ENCODE measurements around the gene LST1. TPM values are rescaled to one million over a fixed set of nuclear protein-coding genes. Genes with fewer than 3 reads are reported as not detected.

The LST1 gene
- total RNA-seq, 1 experiment from 2014 or later = not detected

Other genes starting within 250 kb of the LST1 start
- 284 and 365 TPM in 2 replicates for gene HLA-B, start 229.1 kb upstream of the LST1 start, total RNA-seq (2014; rRNA removed; shearing (Covaris generic))
- 60.3 and 67.6 TPM in 2 replicates for gene MICA, start 182.7 kb upstream of the LST1 start, total RNA-seq (2014; rRNA removed; shearing (Covaris generic))
- gene MICB, start 88.1 kb upstream of the LST1 start, total RNA-seq (2014; rRNA removed; shearing (Covaris generic)) = 16.5 and 17.1 TPM in 2 replicates
- not detected in 2 replicates for gene MCCD1, start 57.3 kb upstream of the LST1 start, total RNA-seq (2014; rRNA removed; shearing (Covaris generic))
- 317 and 405 TPM in 2 replicates for gene DDX39B, start 44.3 kb upstream of the LST1 start, total RNA-seq (2014; rRNA removed; shearing (Covaris generic))
- gene ATP6V1G2, start 39.7 kb upstream of the LST1 start, total RNA-seq (2014; rRNA removed; shearing (Covaris generic)) = 1.4 and 2.3 TPM in 2 replicates
- gene NFKBIL1, start 38.7 kb upstream of the LST1 start, total RNA-seq (2014; rRNA removed; shearing (Covaris generic)) = 21.1 and 22.0 TPM in 2 replicates
- gene LTA, start 14.0 kb upstream of the LST1 start, total RNA-seq (2014; rRNA removed; shearing (Covaris generic)) = not detected in 2 replicates
- gene TNF, start 10.7 kb upstream of the LST1 start, total RNA-seq (2014; rRNA removed; shearing (Covaris generic)) = not detected in 2 replicates
- gene LTB, start 3.9 kb upstream of the LST1 start, total RNA-seq (2014; rRNA removed; shearing (Covaris generic)) = not detected in 2 replicates
- gene NCR3, start 6.7 kb downstream of the LST1 start, total RNA-seq (2014; rRNA removed; shearing (Covaris generic)) = not detected in 2 replicates
- not detected in 2 replicates for gene AIF1, start 29.0 kb downstream of the LST1 start, total RNA-seq (2014; rRNA removed; shearing (Covaris generic))
- 46.7 and 55.9 TPM in 2 replicates for gene PRRC2A, start 34.4 kb downstream of the LST1 start, total RNA-seq (2014; rRNA removed; shearing (Covaris generic))
- gene BAG6, start 66.4 kb downstream of the LST1 start, total RNA-seq (2014; rRNA removed; shearing (Covaris generic)) = 176 and 186 TPM in 2 replicates
- 2.0 and 4.2 TPM in 2 replicates for gene APOM, start 69.6 kb downstream of the LST1 start, total RNA-seq (2014; rRNA removed; shearing (Covaris generic))
- 15.9 and 22.0 TPM in 2 replicates for gene C6orf47, start 74.5 kb downstream of the LST1 start, total RNA-seq (2014; rRNA removed; shearing (Covaris generic))
- 9.5 and 13.2 TPM in 2 replicates for gene GPANK1, start 78.7 kb downstream of the LST1 start, total RNA-seq (2014; rRNA removed; shearing (Covaris generic))
- gene CSNK2B, start 79.8 kb downstream of the LST1 start, total RNA-seq (2014; rRNA removed; shearing (Covaris generic)) = 263 and 282 TPM in 2 replicates
- 1.2 and 2.0 TPM in 2 replicates for gene LY6G5B, start 83.7 kb downstream of the LST1 start, total RNA-seq (2014; rRNA removed; shearing (Covaris generic))
- not detected in 2 replicates for gene LY6G5C, start 94.8 kb downstream of the LST1 start, total RNA-seq (2014; rRNA removed; shearing (Covaris generic))
- 38.5 and 40.9 TPM in 2 replicates for gene ABHD16A, start 117.0 kb downstream of the LST1 start, total RNA-seq (2014; rRNA removed; shearing (Covaris generic))
- gene LY6G6F, start 120.6 kb downstream of the LST1 start, total RNA-seq (2014; rRNA removed; shearing (Covaris generic)) = not detected in 2 replicates
- gene LY6G6D, start 129.1 kb downstream of the LST1 start, total RNA-seq (2014; rRNA removed; shearing (Covaris generic)) = not detected in 2 replicates
- gene LY6G6C, start 135.5 kb downstream of the LST1 start, total RNA-seq (2014; rRNA removed; shearing (Covaris generic)) = not detected in 2 replicates
- gene MPIG6B, start 137.1 kb downstream of the LST1 start, total RNA-seq (2014; rRNA removed; shearing (Covaris generic)) = not detected in 2 replicates
- gene DDAH2, start 143.0 kb downstream of the LST1 start, total RNA-seq (2014; rRNA removed; shearing (Covaris generic)) = 134 and 166 TPM in 2 replicates
- 927 and 1,153 TPM in 2 replicates for gene CLIC1, start 150.3 kb downstream of the LST1 start, total RNA-seq (2014; rRNA removed; shearing (Covaris generic))
- 3.2 and 6.1 TPM in 2 replicates for gene MSH5, start 153.7 kb downstream of the LST1 start, total RNA-seq (2014; rRNA removed; shearing (Covaris generic))
- 1.1 and 3.0 TPM in 2 replicates for gene SAPCD1, start 176.4 kb downstream of the LST1 start, total RNA-seq (2014; rRNA removed; shearing (Covaris generic))
- 0.60 and 3.2 TPM in 2 replicates for gene VWA7, start 191.1 kb downstream of the LST1 start, total RNA-seq (2014; rRNA removed; shearing (Covaris generic))
- gene VARS1, start 209.5 kb downstream of the LST1 start, total RNA-seq (2014; rRNA removed; shearing (Covaris generic)) = 56.0 and 58.8 TPM in 2 replicates
- 80.4 and 88.0 TPM in 2 replicates for gene LSM2, start 220.7 kb downstream of the LST1 start, total RNA-seq (2014; rRNA removed; shearing (Covaris generic))
- 1.4 and 3.0 TPM in 2 replicates for gene HSPA1L, start 229.0 kb downstream of the LST1 start, total RNA-seq (2014; rRNA removed; shearing (Covaris generic))
- 1.2 and 4.1 TPM in 2 replicates for gene HSPA1A, start 229.3 kb downstream of the LST1 start, total RNA-seq (2014; rRNA removed; shearing (Covaris generic))
- gene HSPA1B, start 241.5 kb downstream of the LST1 start, total RNA-seq (2014; rRNA removed; shearing (Covaris generic)) = 312 and 358 TPM in 2 replicates